T-cell (primary cell): ENCODE measurements around the gene RTP2. TPM values are rescaled to one million over a fixed set of nuclear protein-coding genes. Genes with fewer than 3 reads are reported as not detected.

Source experiments
- ATAC-seq, 4 experiments: fragments of 200-7000 bp in 3 of 4; fragments of 150-1000 bp in 1 of 4; cut with Tn5 transposase; replicated peaks in 1 of 4; 1 replicate in 3 of 4; 2 replicates in 1 of 4; pipeline ENCODE4 v1.10.0; 2021; ENCODE audit warnings: moderate library complexity in 3 of 4, mild to moderate bottlenecking in 2 of 4, moderate number of reproducible peaks in 1 of 4
- CTCF ChIA-PET, 2 donors: fragments of 300-600 bp; sonication (Branson Sonifier 250); formaldehyde crosslinking; loops; one replicate each; lab custom pipeline; 2022; ENCODE audit warnings: antibody characterized with exemption in 2 of 2; lab: Charles Lee
- POLR2A ChIA-PET, 2 donors: fragments of 300-600 bp; sonication (Branson Sonifier 250); formaldehyde crosslinking; loops; one replicate each; lab custom pipeline; 2022; ENCODE audit warnings: antibody characterized with exemption in 2 of 2; lab: Charles Lee
- DNase-seq, 35 experiments: peaks; one replicate each; pipeline versions ENCODE4 v3.0.0 to v3.0.0-alpha.2; 2013 to 2023
- H3K27ac ChIP-seq: one replicate; pipeline ENCODE4 v1.5.1; 2013; ENCODE audit warnings: low read length
- H3K27me3 ChIP-seq, 2 experiments: replicated peaks in 1 of 2; 1 replicate in 1 of 2; 2 replicates in 1 of 2; pipeline versions ENCODE4 v1.6.1 to v1.7.0; 2013; ENCODE audit warnings: low read length in 1 of 2, mixed read lengths in 1 of 2; ENCODE audit not compliant: control insufficient read depth in 2 of 2, insufficient read depth in 2 of 2; ENCODE audit errors: extremely low read depth in 1 of 2
- H3K36me3 ChIP-seq, 2 donors: 1 replicate in 1 of 2; 2 replicates in 1 of 2; pipeline versions ENCODE4 v1.6.1 to v1.7.0; 2013; ENCODE audit warnings: low read length in 1 of 2; ENCODE audit not compliant: control insufficient read depth in 2 of 2, insufficient read depth in 1 of 2; ENCODE audit errors: extremely low read depth in 1 of 2
- H3K4me1 ChIP-seq, 2 experiments: 1 replicate in 1 of 2; 2 replicates in 1 of 2; pipeline versions ENCODE4 v1.6.1 to v1.7.0; 2013; ENCODE audit warnings: low read length in 2 of 2, mixed read lengths in 1 of 2; ENCODE audit not compliant: insufficient read depth in 2 of 2, control insufficient read depth in 1 of 2; ENCODE audit errors: extremely low read depth in 1 of 2
- H3K4me3 ChIP-seq, 2 donors: 1 replicate in 1 of 2; 2 replicates in 1 of 2; pipeline versions ENCODE4 v1.5.1 to v1.7.0; 2013; ENCODE audit warnings: mild to moderate bottlenecking in 2 of 2, low read length in 1 of 2, moderate library complexity in 1 of 2; ENCODE audit not compliant: control insufficient read depth in 1 of 2; ENCODE audit errors: extremely low read depth in 1 of 2
- H3K9me3 ChIP-seq: 2 replicates; pipeline ENCODE4 v1.7.0; 2013
- H3K27ac Mint-ChIP-seq, 2 donors: one replicate each; pipeline ENCODE4 v1.8.0; 2020 to 2021; ENCODE audit warnings: mild to moderate bottlenecking in 2 of 2, mixed read lengths in 2 of 2
- H3K27me3 Mint-ChIP-seq, 2 donors: one replicate each; pipeline ENCODE4 v1.8.0; 2021 to 2022; ENCODE audit warnings: mixed read lengths in 2 of 2
- H3K36me3 Mint-ChIP-seq: one replicate; pipeline ENCODE4 v1.8.0; 2021; ENCODE audit warnings: mixed read lengths
- H3K4me1 Mint-ChIP-seq, 3 donors: one replicate each; pipeline ENCODE4 v1.8.0; 2020 to 2022; ENCODE audit warnings: mixed read lengths in 3 of 3, mild to moderate bottlenecking in 1 of 3
- H3K4me3 Mint-ChIP-seq, 3 donors: one replicate each; pipeline ENCODE4 v1.8.0; 2020 to 2022; ENCODE audit warnings: mild to moderate bottlenecking in 3 of 3, mixed read lengths in 3 of 3, moderate library complexity in 3 of 3
- H3K9me3 Mint-ChIP-seq, 3 donors: one replicate each; pipeline ENCODE4 v1.8.0; 2020 to 2022; ENCODE audit warnings: mixed read lengths in 3 of 3
- WGBS: methylation state at CpG from one replicate; pipeline ENCODE4 v1.1.5; 2013; ENCODE audit warnings: missing lambda C conversion rate; ENCODE audit not compliant: insufficient coverage; 5-methylcytosine and 5-hydroxymethylcytosine counted together
- total RNA-seq, 35 experiments: library from RNA in 6 of 35; stranded (reverse) in 6 of 35; fragments of 120-200 nt in 1 of 35; gene quantifications; one replicate each; pipeline versions ENCODE4 v1.2.1 to v1.2.4 and lab custom pipeline; 2013 to 2026

RTP2 gene
- total RNA-seq, 5 donors from 2014 or later (not counting 1 experiment from before 2014, with no cell fraction given): not detected

GRCh38 chr3:187737006-187737367, 34.6 kb upstream of the RTP2 start:
- CTCF ChIA-PET: interaction anchor here (0.6 to 7.7 kb wide), 21 partner anchors 8 to 1794 kb away, joined by 3 to 377 read pairs (median 6); partner anchors contain the start of gene BCL6 (in 1 of the 2)
- H3K4me1 ChIP-seq: peaks cover 8 to 50% of the 10 kb centered on the region in 2 experiments
- H3K4me1 Mint-ChIP-seq: peaks cover 36 to 51% (median 43%) of the 10 kb centered on the region in 3 donors
- no peaks in the 10 kb centered on the region for H3K9me3 ChIP-seq
- H3K36me3 ChIP-seq: peaks cover 0 to 3% of the 10 kb centered on the region in 2 donors
- ATAC-seq (no peak), DNase-seq (no peak)
- peak overlapping the region; percentile 95 to 98 (median 98) for H3K4me3 Mint-ChIP-seq
- POLR2A ChIA-PET: interaction anchor here (0.6 to 1.0 kb wide), 15 partner anchors 11 to 1797 kb away, joined by 3 to 13 read pairs (median 6); no protein-coding TSS in a partner anchor
- no peaks in the 10 kb centered on the region for H3K9me3 Mint-ChIP-seq
- peak overlapping the region in 1 of 2 donors; percentile 93 for H3K4me3 ChIP-seq
- no peaks in the 10 kb centered on the region for H3K27me3 ChIP-seq
- peak overlapping the region; percentile 70 to 84 for H3K27ac Mint-ChIP-seq
- no peak overlapping the region for H3K27ac ChIP-seq
- H3K36me3 Mint-ChIP-seq: peaks cover 10% of the 10 kb centered on the region
- WGBS: no CpG with 5 or more reads among the region's 4 CpGs
- H3K27me3 Mint-ChIP-seq: no peaks in the 10 kb centered on the region

DNA sequence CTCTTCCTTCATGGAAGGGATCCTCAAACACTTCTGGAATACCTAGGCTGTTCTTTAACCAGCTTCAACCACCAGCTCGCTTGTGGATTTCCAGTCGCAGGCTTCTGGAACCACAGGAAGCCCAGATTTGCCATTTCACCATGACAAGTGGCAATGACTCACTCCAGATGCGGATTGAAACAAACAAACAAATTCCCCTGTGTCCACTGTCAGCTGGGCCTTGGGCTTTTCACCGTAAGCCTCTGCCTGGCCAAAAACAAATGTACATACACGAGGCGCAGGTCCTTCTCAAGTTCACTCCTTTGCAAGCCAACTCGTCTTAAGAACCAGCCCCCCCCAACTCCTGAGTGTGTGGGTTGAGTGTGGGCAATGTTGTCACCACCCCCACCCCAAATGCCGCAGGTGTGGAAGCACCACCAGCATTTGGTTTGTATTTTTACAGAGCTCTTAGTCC, 34.1 kb upstream of the RTP2 start:
- 66% methylated on average over 3 of the region's 8 CpGs for WGBS
- Histone ChIP-seq H3K4me1 (peaks cover 5 to 45% of the 10 kb centered on the region in 2 experiments), H3K36me3 (peaks cover 0 to 8% of the 10 kb centered on the region in 2 donors), H3K27me3 (no peaks in the 10 kb centered on the region), H3K9me3 (no peaks in the 10 kb centered on the region), H3K27ac (no peak overlapping the region), H3K4me3 (no peak overlapping the region)
- H3K36me3 Mint-ChIP-seq: peaks cover 15% of the 10 kb centered on the region
- no peak overlapping the region for H3K27ac Mint-ChIP-seq
- no peaks in the 10 kb centered on the region for H3K9me3 Mint-ChIP-seq
- H3K4me3 Mint-ChIP-seq: peak overlapping the region; percentile 95 to 98 (median 98)
- peak in 1 of 35 experiments; percentile 22 for DNase-seq
- no peaks in the 10 kb centered on the region for H3K27me3 Mint-ChIP-seq
- CTCF ChIA-PET: interaction anchor here (0.6 to 7.7 kb wide), 10 partner anchors 9 to 1793 kb away, joined by 3 to 377 read pairs (median 5); partner anchors contain the start of gene BCL6 (in 1 of the 2)
- H3K4me1 Mint-ChIP-seq: peaks cover 31 to 46% (median 38%) of the 10 kb centered on the region in 3 donors
- ATAC-seq: no peak
- POLR2A ChIA-PET: interaction anchor here (0.6 to 1.0 kb wide), 7 partner anchors 28 to 1798 kb away, joined by 3 to 13 read pairs (median 5); no protein-coding TSS in a partner anchor

- no peaks in the 10 kb centered on the region for H3K27me3 Mint-ChIP-seq
- CTCF ChIA-PET: interaction anchor here (1.0 to 7.7 kb wide), 4 partner anchors 17 to 1306 kb away, joined by 4 to 377 read pairs (median 84); no protein-coding TSS in a partner anchor
- Histone ChIP-seq H3K4me3 (no peak overlapping the region), H3K36me3 (peaks cover 0 to 14% of the 10 kb centered on the region in 2 donors), H3K4me1 (peaks cover 5 to 40% of the 10 kb centered on the region in 2 experiments), H3K9me3 (no peaks in the 10 kb centered on the region), H3K27ac (no peak overlapping the region), H3K27me3 (no peaks in the 10 kb centered on the region)
- peak overlapping the region in 1 of 2 donors; percentile 41 for H3K27ac Mint-ChIP-seq
- POLR2A ChIA-PET: interaction anchor here in 1 of 2 donors (0.6 kb wide), 2 partner anchors 17 to 1425 kb away, joined by 3 read pairs; no protein-coding TSS in a partner anchor
- H3K4me1 Mint-ChIP-seq: peaks cover 25 to 42% (median 34%) of the 10 kb centered on the region in 3 donors
- H3K9me3 Mint-ChIP-seq: no peaks in the 10 kb centered on the region
- WGBS: 100% methylated on average over 1 of the region's 3 CpGs
- peaks cover 21% of the 10 kb centered on the region for H3K36me3 Mint-ChIP-seq
- ATAC-seq (no peak), DNase-seq (no peak)
- H3K4me3 Mint-ChIP-seq: peak overlapping the region in 1 of 3 donors; percentile 6
These were observed 33.5 kb upstream of the RTP2 start for GRCh38 chr3:187735837-187736236.

DNA sequence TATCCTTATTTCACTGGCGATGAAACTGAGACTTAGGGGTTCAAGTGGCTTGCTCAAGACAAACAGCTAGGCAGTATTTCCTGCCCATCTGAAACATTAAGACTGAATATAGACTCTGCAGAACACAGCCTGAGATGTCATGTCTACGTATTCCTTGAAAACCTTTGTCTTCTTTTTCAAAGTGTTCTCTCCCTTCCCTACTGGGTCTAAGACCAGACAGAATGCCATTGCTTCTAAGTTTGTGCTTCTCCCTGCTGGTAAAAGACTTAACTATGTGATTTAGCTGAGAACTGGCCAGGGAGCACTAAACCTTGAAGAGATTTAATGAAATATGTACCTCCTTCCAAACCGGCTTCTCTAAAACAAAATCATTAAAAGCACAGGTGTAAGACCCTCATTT, 33.0 kb upstream of the RTP2 start:
- Mint-ChIP-seq H3K27ac (peak overlapping the region in 1 of 2 donors; percentile 41), H3K4me1 (peaks cover 20 to 38% (median 30%) of the 10 kb centered on the region in 3 donors), H3K36me3 (peaks cover 25% of the 10 kb centered on the region), H3K27me3 (no peaks in the 10 kb centered on the region), H3K4me3 (no peak overlapping the region), H3K9me3 (no peaks in the 10 kb centered on the region)
- DNase-seq (no peak), ATAC-seq (no peak)
- Histone ChIP-seq H3K36me3 (peaks cover 0 to 18% of the 10 kb centered on the region in 2 donors), H3K4me1 (peaks cover 2 to 36% of the 10 kb centered on the region in 2 experiments), H3K4me3 (no peak overlapping the region), H3K27me3 (no peaks in the 10 kb centered on the region), H3K9me3 (no peaks in the 10 kb centered on the region), H3K27ac (no peak overlapping the region)
- ChIA-PET POLR2A (interaction anchor here in 1 of 2 donors (0.6 kb wide), 2 partner anchors 16 to 1425 kb away, joined by 3 read pairs; no protein-coding TSS in a partner anchor), CTCF (interaction anchor here (1.0 to 7.7 kb wide), 5 partner anchors 17 to 1306 kb away, joined by 3 to 377 read pairs (median 4); no protein-coding TSS in a partner anchor)
- WGBS: 90% methylated on average over 1 of the region's 3 CpGs

DNA sequence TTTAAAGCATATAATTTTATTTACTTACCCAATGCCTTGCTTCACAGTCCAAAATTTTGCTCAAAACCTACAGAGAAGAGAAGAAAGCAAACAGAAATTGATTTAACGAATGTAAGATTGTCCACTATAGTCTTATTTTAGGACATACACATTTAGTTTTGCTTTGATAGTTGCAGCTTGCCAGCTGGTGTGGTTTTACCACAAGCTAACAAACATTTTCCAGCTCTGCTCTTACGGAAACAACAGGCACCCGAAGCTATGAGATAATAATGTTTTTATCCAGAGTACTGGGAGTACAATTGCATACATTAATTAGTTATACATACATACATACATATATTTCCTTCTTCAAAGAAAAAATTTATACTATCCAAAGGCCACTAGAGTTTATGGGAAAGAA, 32.5 kb upstream of the RTP2 start:
- H3K36me3 Mint-ChIP-seq: peaks cover 29% of the 10 kb centered on the region
- ATAC-seq: no peak
- WGBS: no CpG with 5 or more reads among the region's 3 CpGs
- H3K27ac ChIP-seq: no peak overlapping the region
- no peaks in the 10 kb centered on the region for H3K27me3 ChIP-seq
- H3K9me3 Mint-ChIP-seq: no peaks in the 10 kb centered on the region
- H3K4me1 Mint-ChIP-seq: peaks cover 18 to 33% (median 25%) of the 10 kb centered on the region in 3 donors
- H3K9me3 ChIP-seq: no peaks in the 10 kb centered on the region
- H3K4me1 ChIP-seq: peaks cover 0 to 31% of the 10 kb centered on the region in 2 experiments
- H3K36me3 ChIP-seq: peaks cover 1 to 23% of the 10 kb centered on the region in 2 donors
- H3K4me3 ChIP-seq: no peak overlapping the region
- POLR2A ChIA-PET: interaction anchor here in 1 of 2 donors (0.6 kb wide), 1 partner anchor 16 kb away, joined by 3 read pairs; no protein-coding TSS in a partner anchor
- no peak overlapping the region for H3K4me3 Mint-ChIP-seq
- no peak for DNase-seq
- CTCF ChIA-PET: interaction anchor here (1.1 to 7.7 kb wide), 3 partner anchors 16 to 1222 kb away, joined by 3 to 377 read pairs (median 4); no protein-coding TSS in a partner anchor
- no peak overlapping the region for H3K27ac Mint-ChIP-seq
- H3K27me3 Mint-ChIP-seq: no peaks in the 10 kb centered on the region

DNA sequence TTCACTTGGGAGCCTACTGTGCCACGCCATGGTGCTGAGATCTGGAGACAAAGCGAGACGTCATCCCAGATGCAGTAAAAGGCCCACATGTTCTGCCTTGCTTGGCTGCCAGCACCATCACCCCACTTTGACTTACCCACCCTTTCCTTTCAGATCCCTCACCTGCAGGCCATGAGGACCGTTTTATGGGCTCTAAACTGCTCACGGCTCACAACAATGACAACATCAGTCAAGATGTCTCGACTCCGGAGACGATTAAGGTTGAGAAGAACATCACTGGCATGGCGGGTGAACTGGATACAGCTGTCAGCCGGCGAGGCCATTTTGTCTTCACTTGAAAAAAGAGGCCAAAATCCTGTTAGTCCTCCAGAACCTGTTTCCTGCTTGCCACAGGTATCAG, 31.0 kb upstream of the RTP2 start:
- H3K27me3 ChIP-seq: no peaks in the 10 kb centered on the region
- H3K27ac ChIP-seq: no peak overlapping the region
- Mint-ChIP-seq H3K36me3 (peaks cover 41% of the 10 kb centered on the region), H3K4me3 (no peak overlapping the region), H3K27me3 (no peaks in the 10 kb centered on the region), H3K4me1 (peaks cover 8 to 24% (median 16%) of the 10 kb centered on the region in 3 donors), H3K27ac (no peak overlapping the region), H3K9me3 (no peaks in the 10 kb centered on the region)
- DNase-seq (no peak), ATAC-seq (no peak)
- whole genome bisulfite sequencing: 95% methylated on average over 9 of the region's 11 CpGs
- POLR2A ChIA-PET: no interaction called here
- H3K36me3 ChIP-seq: peaks cover 7 to 38% of the 10 kb centered on the region in 2 donors
- CTCF ChIA-PET: no interaction called here
- peaks cover 0 to 19% of the 10 kb centered on the region in 2 experiments for H3K4me1 ChIP-seq
- H3K9me3 ChIP-seq: no peaks in the 10 kb centered on the region
- no peak overlapping the region for H3K4me3 ChIP-seq
